Ureter (tissue), 1 donor: ENCODE data around the gene DNAAF1. TPM values are rescaled to one million over a fixed set of nuclear protein-coding genes. Genes with fewer than 3 reads are reported as not detected.
"Not testable (repeated sequence)": the region's sequence is repeated elsewhere in the genome, so short reads cannot be mapped to it uniquely, and the experiment has no call there.

ENCODE experiments used
- DNase-seq: peaks from one replicate; pipeline ENCODE4 v3.0.0-alpha.2; 2020; ENCODE audit warnings: low spot score
- total RNA-seq: library from RNA; stranded (reverse); gene quantifications from one replicate; pipeline ENCODE4 v1.2.4, GENCODE V29; 2023
- donor health status: DM: yes; HTN: yes; CAD: no.

DNAAF1 gene
- total RNA-seq, result 1.7 TPM

DNA sequence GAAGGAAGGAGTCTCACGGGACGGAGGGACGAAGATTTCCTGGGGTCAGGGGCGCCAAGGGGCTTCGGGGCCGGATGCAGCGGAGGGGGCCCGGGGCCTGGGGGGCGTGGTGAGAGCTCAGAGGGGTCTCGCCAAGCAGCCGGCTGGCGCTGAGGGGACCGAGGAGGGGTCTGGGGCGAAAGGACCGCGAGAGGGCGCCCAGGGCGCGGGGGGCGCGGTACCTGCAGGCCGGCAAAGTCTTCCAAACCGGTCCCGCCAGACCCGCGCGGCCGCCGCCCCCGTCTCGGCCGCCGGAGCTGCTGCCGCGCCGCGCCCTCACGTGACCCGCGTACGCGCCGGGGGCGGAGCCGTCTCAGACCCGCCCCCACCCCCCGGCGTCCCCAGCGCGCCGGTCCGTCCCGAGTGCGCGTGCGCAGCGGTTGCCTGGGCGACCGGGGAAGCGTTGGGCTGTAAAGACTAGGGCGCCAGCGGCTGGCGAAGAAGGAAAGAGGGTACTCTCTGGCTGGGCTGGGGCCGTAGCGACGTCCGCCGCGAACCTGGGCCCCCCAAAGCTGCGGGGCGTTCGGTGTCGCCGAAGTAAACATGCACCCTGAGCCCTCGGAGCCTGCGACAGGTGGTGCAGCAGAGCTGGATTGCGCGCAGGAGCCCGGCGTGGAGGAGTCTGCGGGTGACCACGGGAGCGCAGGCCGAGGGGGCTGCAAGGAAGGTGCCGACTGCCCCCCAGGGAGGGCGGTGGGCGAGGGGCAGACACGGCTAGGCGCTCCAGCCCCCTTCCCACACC lies at the start of gene DNAAF1, which contains the start of gene HSDL1:
TSS of gene DNAAF1 (plus strand) at position 450 of the 781 bp plus-strand sequence. CDS start at position 583, 133 bp downstream.
TSS of gene HSDL1 (minus strand) at position 319 of the 781 bp plus-strand sequence. CDS start 13,856 bp downstream, outside the sequence.
- DNase-seq, result peak; percentile 93

DNA sequence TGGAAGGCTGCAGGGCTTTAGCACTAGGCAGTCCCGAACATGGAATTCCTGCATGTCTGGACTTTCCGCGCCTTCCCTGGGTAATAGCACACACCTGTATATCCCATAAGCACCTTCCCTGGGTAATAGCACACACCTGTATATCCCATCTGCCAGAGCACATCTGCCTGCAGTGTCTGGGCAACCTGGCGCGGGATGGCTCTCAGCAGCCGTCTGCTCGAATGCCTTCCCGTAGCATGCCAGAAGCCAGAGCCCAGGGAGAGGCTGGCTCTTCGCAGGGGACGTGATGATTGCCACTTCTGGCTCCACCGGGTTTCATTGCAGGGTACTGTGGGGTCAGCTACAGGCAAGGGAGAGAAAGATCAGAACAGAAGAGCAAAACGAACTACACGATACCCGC lies 49.6 kb upstream of the DNAAF1 start:
- no peak for DNase-seq

DNA sequence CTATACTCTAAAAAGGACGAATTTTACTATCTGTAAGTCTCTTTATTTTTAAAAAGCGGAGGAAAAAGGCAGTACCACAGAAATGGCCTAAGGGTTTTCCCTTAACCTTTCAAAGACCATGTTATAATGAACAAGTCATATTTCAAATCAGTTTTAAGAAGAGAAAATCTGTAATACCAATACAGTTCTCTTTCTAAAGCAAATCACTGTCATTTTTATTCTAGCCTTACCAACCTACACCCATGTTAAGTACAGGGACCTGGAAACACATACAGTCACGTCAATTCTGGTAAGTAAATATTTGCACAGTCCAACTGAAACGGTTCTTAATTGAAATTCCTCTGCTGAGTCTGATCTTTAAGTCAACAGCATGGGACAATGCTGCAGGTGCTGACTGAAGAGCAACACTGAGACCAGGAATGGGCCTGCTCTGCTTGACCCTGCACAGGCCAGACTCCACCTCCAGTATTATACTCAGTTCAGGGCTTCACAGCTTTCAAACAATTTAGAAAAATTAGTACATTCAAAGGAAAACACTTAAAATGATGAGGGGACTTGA lies 48.6 kb upstream of the DNAAF1 start:
- DNase-seq, result no peak

DNA sequence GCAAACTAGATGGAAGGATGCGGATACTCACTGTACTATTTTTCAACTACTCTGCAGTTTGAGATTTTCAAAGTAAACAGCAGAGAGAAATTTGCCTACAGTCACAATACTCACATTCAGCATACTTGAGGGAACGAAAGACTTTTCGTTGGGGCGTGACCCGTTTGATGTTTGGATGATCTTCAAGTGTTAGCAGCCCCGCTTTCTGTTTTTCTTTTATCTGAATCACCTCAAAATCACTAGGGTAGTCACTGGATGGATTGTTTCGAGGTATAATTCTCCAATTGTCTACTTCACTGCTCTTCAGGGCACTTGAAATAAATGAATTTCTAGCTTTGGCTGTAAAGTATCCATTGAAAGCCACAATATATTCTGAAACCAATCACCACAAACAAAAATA lies 46.2 kb upstream of the DNAAF1 start:
- DNase-seq, result no peak

DNA sequence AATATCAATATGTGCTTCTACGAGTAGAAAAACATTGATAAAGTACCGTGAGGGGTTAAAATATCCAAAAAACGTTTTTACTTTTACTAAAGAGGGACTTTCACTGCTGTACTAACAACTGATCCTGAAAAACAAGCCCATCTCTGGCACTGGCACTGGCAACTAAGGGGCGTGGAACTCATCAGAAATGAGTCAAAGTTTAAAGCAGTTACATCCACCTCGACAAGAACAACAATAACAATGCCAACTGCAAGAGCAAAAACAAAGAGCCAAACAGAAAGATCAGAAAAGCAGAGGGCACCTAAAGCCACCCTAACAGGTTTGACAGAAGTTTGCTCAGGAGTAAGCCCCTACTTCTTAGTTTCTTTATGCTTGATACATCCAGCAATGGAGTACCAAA lies 41.4 kb upstream of the DNAAF1 start:
- no peak for DNase-seq

DNA sequence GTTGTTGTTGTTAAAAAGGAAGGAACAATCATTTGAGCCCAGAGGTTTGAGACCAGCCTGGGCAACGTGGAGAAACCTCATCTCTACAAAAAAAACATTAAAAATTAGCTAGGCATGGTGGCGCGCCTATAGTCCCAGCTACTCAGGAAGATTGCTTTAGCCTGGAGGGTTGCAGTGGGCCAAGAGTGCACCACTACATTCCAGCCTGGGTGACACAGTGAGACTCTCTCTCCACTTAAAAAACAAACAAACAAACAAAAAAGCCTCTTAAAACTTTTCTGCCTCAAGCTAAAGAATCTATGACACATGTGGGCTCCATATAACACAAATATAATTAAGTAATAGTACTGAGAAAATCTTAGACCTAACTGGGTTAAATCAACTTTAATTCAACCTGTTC lies 40.9 kb upstream of the DNAAF1 start:
- no peak for DNase-seq

DNA sequence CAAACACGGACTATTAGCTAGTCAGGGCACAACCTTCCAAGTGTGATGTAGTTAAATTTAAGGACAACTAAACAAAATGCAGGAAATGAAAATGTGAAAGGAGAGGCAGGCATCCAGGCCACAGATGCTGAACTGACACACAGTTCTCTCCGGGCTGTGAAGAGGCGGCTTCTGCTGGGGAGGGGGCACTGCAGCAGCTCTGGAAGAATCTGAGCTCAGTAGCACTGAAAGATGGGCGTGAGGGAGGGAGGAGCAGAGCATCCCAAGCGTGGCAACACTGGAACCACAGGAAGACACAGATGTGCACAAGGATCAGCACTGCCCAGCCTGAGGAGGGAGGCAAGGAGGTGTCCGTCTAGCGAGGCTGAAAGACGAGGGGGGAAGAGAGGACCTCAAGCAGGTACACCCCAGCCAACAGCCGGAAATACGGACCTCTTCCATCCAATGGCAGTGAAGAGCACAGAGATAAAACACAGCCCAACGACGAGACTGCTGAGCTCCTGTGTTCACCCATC lies 39.8 kb upstream of the DNAAF1 start:
- no peak for DNase-seq

DNA sequence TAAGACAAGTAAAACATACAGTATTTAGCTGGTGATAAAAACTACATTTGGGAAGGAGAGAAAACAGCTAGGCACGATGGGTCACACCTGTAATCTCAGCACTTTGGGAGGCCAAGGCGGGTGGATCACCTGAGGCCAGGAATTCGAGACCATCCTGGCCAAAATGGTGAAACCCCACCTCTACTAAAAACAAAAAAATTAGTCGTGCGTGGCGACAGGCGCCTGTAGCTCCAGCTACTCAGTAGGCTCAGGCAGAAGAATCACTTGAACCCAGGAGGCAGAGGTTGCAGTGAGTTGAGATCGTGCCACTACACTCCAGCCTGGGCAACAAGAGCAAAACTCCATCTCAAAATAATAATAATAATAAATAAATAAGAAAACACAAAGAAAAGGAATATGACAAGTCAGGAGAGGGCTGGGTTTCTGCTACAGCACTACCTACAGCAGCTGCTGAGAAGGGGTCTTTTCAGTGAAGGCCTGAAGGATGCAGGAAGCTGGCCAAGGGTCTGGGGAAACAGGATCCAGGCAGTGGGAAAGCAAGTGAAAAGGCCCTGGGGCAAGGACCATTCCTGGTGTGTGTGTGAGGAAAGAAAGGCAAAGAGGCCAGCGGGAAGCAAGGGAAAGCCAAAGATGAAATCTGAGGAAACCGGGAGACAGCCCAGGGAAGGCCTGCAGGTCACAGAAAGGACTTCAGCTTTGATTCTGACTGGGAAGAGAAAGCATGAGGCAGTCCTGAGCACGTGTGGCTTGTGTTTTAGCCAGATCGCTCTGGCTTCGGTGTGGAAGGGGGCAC lies 39.0 kb upstream of the DNAAF1 start:
- no peak for DNase-seq

DNA sequence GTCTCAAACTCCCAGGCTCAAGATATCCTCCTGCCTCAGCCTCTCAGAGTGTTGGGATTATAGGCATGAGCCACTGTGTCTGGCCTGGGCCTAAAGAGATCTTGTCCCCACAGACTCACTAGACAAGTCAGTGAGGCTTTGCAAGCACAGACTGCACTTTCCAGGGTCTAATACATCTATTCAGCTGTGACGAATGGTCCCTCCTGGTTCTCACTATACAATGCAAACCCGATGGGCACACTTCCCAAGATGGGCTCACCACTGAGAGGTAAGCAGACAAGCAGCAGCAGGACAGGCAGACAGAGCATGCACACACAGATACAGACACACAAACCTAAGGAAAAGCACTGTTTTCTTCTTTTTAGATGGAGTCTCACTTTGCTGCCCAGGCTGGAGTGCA lies 37.2 kb upstream of the DNAAF1 start:
- DNase-seq, result no peak

- no peak for DNase-seq
Measured at GRCh38 chr16:84109598-84110335, 35.3 kb upstream of the DNAAF1 start.

GRCh38 chr16:84110527-84110926 lies 34.6 kb upstream of the DNAAF1 start:
- DNase-seq, result no peak

- no peak for DNase-seq
Measured at GRCh38 chr16:84111525-84111924, 33.6 kb upstream of the DNAAF1 start.

- not testable (repeated sequence) for DNase-seq
Measured at GRCh38 chr16:84111949-84112348, 33.2 kb upstream of the DNAAF1 start.

DNA sequence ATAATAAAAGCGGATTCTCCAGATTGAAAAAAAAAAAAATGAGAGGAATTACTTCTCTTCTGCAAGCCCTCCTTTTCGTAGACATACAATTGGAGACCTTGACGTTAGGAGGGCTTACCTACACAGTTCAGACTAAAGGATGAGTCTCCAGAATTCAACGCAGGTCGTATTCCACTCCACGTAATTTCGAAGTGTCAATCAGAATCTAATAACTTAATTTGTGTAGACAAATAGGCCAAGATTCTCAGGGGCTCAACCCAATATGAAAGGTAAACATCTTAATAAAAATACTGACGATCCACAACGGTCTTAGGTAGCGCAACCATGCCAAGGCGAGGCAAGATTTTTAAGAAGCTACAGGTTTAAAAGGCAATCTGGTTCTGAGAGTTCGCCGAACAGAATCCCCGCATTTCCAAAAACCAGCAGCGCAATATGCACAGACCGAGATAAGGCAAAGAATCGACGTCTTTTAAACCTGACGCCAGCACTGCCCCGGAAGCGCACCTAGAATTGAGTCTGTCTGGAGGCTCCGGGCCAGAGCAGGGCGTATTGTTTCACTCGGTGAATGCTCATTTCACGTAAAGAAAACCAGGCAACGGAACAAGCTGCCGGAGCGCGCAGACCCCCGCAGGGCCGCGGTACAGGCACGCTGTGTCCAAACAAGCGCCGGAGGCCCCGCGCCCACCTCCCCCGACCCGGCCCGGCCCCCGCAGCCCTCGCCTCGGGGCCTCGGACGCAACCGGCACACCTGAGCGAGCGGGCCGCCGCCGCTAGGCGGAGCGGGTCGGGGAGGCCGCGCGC lies 29.0 kb upstream of the DNAAF1 start:
- peak; percentile 57 for DNase-seq

DNA sequence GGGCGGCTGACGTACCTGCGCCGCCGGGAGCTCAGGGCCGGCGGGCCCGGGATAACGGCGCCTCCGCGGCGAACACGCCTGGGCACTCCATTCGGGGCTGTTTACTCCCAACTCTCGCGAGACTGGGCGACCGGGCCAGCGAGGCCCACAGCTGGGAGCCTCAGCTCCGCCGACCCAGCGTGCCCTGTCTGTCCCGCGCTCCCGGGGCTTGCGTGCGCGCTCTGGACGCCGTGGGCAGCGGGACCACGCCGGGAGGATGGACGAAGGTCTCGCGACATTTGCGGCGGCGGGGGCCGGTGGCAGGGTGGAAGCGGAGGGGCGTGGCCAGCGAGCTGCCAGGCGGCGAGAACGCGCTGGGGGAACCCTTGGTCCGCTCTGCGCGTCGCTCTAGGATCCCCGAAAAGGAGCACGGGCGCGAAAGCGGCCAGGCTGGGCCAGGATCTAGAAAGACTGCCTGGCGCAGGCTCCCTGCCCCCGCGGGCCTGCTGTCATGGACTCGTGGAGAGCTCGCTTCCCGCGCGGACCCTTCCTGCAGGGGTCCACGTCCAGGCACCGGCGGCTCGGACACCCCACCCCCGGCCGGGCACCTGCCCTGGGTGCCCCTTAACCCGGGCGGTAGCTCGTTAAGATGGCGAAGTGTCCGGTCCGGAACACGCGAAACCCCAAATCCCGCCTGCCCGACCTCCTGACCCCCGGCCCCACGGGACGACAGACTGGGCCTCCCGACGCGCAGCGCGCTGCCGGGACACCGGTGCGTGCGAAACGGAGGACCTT lies 28.2 kb upstream of the DNAAF1 start, which contains the start of gene MBTPS1:
TSS of gene MBTPS1 (minus strand) at position 223 of the 774 bp plus-strand sequence. CDS start 15,159 bp downstream, outside the sequence.
- DNase-seq, result peak; percentile 98

DNA sequence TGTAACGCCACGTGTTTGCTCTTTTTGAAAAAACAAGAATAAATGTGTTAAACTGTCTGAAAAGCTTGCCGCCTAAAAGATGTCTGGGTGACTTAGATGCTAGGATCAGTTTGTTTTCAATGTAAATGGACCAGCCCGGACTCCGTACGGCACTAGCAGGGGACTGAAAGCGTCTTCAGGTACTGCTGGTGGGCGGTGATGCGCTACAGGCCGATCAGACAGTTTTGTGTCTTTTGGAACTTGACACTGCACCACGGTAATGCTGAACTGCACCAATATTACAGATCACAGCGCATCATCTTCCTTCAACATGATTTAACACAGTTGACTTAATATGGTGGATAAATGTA lies 27.6 kb upstream of the DNAAF1 start:
- no peak for DNase-seq

DNA sequence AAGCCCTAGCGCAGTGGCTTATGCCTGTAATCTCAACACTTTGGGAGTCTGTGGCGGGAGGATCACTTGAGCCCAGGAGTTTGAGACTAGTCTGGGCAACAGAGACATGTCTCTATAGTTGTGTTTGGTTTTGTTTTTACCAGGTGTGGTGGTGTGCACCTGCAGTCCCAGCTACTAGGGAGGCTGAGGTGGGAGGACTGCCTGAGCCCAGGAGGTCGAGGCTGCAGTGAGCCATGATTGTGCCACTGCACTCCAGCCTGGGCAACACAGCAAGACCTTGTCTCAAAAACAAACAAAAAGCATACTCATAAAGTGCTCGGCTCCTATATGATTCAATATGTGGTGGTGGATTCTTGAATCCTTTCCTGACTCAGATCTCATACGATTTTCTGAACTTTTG lies 26.8 kb upstream of the DNAAF1 start:
- DNase-seq, result not testable (repeated sequence)

DNA sequence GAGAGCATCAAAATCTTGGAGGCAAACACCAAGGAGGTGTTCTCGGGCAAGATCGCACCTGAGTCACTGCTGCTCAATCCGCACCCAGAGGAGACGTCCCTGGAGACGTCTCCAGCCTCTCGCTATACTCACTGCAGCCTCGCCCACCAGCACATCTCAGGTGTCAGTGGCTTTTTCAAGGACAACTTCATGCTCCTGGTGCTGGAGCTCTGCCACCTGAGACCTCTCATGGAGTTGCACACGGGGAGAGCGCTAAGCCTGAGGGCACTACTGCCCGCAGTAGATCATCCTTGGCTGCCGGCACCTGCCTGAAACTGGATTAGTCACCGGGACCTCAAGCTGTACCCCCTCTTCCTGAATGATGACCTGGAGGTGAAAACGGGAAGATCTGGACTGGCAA lies 25.7 kb upstream of the DNAAF1 start:
- DNase-seq, result no peak

DNA sequence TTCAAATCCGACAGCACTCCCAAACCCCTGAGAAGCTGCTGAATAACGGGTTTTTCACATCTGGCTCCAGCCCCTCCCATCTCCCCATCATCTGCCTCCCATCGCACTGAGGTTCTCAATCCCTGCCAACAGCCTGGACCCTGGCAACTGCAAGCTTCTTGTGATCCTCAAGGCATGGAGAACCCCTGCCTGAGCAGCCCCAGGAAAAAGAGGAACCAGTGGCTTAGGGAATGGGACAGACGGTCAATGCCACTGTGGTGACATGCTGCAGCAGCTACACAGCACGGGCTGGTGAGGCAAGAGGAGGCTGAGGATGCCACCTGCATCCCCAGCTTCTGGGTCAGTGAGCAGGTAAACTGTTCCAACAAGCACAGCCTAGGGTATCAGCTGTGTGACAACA lies 25.1 kb upstream of the DNAAF1 start:
- DNase-seq, result no peak

DNA sequence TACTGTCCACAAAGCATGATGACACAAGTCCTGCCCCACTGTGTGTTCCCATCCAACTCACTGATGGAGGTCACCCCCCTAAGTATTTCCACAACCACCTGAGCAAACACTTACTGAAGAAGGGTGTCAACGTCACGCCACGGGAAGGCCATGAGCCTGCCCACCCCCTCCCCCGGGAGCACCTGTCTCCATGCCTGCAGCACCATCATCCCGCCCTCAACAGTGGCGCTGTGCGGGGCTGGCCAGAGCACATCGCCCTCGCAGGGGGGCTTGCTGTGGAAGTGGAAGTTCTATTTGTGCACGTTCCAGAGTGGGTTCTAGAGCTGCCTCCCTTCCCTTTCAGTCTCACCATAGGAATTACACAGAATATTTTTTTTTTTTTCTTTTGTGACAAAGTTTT lies 24.1 kb upstream of the DNAAF1 start:
- DNase-seq, result no peak
